Tongue (tissue), 2 donors: ENCODE data around the gene FARP1. TPM values are rescaled to one million over a fixed set of nuclear protein-coding genes. Genes with fewer than 3 reads are reported as not detected.

Experiments used
- DNase-seq: peaks from one replicate; pipeline ENCODE4 v3.0.0-alpha.2; 2015
- total RNA-seq: library from RNA; depleted of rRNA; stranded (reverse); fragments of >200 nt; gene quantifications from one replicate; pipeline ENCODE4 v1.2.3, GENCODE V29; 2014

The FARP1 gene
- total RNA-seq, 1 donor from 2014 or later, result 42.4 TPM

GRCh38 chr13:98338310-98338709 lies 195.4 kb downstream of the FARP1 start:
- no peak for DNase-seq

GRCh38 chr13:98339684-98340425 lies 197.0 kb downstream of the FARP1 start:
- no peak for DNase-seq

- DNase-seq, result peak; percentile 45
Observed at GRCh38 chr13:98342953-98343352, 200.1 kb downstream of the FARP1 start.

- no peak for DNase-seq
Observed at GRCh38 chr13:98343461-98343860, 200.6 kb downstream of the FARP1 start.

- DNase-seq, result no peak
Observed at GRCh38 chr13:98344392-98344791, 201.5 kb downstream of the FARP1 start.

DNA sequence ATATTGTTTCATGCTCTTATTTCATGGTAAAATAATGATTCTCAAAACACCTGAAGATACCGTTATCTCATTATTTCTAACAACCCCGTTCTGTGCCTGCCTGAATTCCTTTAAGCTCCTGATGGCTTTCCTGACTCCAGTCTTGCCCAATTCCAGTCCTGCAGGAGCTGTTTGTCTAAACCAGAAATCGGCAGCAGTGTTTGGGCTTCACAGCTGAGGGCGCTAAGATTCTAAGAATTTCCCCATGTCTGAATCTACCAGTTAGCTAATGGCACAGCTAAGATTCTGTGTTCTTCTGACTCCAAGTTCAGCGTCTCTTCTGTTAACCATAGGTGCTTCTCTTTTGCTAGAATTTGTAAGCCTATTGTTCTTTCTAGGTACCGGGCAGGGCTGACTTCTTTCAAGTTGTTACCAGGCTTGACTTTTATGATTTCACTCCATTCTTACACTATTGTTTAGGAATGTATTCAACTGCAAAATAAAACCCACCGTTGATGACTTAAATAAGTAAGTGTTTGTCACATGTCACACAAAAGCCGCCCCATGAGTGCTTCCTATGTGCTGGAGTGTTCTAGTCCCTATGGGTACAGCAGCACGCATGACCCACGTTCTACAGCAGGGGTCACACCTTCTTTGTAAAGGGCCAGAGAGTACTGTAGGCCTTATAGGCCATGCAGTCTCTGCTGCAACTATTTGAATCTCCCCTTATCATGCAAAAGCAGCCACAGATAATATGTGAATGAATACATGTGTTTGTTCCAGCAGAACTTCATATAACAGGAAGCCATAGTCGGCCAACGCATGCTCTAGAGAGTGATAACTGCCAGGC lies 202.4 kb downstream of the FARP1 start:
- no peak for DNase-seq

DNA sequence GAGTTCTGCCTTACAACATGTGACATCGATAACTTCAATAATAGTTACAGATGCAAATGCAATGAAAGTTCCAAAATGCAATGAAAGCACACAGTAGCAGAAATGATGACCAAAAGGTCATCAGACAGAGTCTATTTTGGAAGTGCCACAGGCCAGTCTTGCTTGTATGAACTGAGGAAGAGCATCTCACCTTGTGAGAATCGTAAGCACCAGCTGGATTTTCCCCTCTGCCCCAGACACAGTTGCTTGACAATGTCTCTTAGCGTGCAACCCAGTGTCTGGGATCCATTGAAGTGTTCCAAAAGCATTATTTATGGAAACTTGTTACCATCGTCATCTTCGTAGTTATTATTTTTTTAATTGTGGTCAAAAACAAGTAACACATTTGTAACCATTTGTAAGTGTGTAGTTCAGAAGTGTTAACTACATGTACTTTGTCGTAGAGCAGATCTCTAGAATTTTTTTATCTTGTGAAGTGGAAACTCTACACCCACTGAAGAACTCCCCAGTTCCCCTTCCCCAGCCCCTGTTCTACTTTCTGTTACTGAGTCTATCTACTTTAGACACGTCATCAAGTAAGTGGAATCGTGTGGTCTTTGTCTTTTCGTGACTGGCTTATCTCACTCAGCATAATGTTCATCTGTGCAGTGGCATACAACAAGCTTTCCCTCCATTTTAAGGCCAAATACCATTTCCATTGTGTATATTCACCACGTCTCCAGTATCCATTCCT lies 204.2 kb downstream of the FARP1 start:
- DNase-seq, result no peak

DNA sequence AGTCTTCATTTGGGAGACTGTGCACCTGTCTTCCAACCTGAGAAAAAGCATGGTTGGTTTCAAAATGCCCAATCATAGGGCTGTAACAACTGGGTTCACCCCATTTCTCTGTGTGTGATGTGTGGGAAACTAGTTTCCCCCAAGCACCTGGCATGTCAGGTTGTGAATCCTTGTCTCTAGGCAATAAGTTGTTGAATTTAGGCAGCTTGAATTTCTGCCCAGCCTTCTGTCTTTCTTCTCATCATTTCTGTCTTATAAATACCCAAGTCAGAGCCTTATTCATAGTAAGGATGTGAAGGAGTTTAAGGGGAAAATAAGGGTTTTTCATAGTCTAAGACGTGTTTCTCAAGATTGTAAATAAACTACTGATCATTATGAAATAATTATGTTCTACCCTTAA lies 204.9 kb downstream of the FARP1 start:
- DNase-seq, result no peak

DNA sequence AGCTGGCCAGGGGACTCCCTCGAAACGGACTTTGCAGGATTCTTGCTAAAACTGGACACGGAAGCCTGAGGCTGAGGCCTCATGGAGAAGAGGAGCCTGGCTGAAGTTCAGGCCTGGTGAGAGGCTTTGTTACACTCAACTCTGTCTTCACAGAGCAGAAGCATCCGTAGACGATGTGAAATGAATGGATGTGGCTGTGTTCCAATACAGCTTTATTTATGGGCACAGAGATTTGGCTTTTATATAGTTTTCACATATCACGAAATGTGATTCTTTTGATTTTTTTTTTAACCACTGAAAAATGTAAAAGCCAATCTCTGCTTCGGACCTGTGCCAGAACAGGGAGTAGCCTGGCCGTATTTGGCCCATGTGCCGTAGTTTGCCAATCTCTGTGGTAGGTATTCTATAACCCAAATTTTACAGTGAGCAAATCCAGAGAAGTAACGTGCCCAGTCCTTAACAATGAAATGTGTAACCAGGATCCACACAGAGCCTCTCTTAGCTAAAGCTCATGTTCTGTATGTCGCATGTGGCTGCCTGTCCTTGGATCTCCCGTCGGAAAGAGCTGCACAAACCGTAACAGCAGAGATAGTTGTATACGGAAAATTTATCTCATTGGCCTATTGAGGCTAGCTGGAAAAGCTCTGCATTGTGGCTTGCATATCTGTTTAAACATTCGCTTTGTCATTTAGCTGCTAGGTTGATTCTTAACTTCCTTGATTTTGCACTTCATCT lies 205.7 kb downstream of the FARP1 start:
- peak; percentile 77 for DNase-seq

DNA sequence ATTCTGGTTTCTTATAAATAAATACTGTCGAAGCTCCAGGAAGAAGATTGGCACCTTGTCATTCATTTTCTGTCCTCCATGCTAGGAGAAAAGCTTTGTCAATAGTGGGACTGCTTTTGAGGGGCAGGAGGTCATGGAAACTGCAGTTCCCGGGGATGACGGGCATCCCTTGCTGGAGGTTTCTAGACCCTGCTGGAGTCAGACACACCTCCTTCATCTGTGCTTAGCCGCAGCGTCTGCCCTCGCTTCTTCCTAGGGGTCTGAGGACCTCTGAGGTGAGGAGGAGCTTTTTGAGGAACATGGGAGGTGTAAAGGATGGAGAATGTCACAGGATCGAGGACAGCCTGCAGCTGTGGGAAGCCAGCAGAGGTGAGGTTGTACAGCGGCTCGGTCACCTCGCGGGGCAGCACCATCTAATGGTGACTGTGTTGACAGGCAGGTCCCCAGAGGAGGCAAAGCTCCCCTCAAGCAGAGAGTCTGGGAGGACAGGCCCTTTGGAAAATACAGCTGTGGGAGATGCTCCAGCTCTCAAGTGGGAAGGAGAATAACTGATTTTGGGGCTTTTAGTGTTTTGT lies 206.9 kb downstream of the FARP1 start:
- DNase-seq, result no peak

DNA sequence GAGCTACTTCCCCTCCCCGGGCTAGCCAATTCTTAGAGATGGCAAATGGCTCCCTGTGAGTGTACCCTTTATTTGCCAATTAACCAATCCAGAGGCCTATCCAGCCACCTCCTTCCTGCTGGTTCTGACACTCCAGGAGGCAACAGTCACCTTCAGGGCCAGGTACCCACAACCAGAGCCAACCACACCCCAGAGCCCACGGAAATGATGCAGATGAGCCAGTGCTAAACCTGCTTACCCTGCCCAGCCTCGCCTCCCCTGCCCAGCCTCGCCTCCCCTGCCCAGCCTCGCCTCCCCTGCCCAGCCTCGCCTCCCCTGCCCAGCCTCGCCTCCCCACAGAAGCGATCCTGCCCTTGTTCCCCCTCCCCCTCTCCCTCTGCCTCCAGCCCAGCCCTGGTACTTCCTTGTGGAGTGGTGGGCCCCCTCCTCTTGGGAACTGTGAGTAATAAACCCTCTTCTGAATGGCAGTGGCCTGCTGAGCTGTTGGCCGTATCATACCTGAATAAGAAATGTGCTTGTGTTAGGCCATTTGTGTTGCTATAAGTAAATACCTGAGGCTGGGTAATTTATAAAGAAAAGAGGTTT lies 207.9 kb downstream of the FARP1 start:
- no peak for DNase-seq

DNA sequence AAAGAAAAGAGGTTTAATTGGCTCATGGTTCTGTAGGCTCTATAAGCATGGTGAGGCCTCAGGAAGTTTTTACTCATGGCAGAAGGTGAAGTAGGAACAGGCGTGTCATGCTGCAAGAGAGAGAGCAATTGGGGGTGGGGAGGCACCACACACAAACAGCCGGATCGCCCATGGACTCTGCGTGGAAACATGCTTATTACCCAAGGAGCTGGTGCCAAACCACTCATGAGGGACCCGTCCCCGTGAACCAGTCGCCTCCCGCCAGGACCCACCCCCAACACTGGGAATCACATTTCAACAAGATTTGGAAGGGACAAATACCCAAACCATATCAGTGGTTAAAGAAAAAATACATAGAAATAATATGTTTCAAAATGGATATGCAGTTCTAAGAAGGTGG lies 208.7 kb downstream of the FARP1 start:
- no peak for DNase-seq

GRCh38 chr13:98352226-98352625 lies 209.3 kb downstream of the FARP1 start:
- DNase-seq, result no peak

- no peak for DNase-seq
Observed at GRCh38 chr13:98353750-98354149, 210.9 kb downstream of the FARP1 start.

GRCh38 chr13:98358937-98359336 lies 216.0 kb downstream of the FARP1 start:
- no peak for DNase-seq

- DNase-seq, result no peak
Observed at GRCh38 chr13:98360545-98360944, 217.7 kb downstream of the FARP1 start.

GRCh38 chr13:98363326-98363725 lies 220.4 kb downstream of the FARP1 start:
- DNase-seq, result no peak

- DNase-seq, result no peak
Observed at GRCh38 chr13:98364179-98364578, 221.3 kb downstream of the FARP1 start.

GRCh38 chr13:98364647-98365046 lies 221.8 kb downstream of the FARP1 start:
- no peak for DNase-seq

- no peak for DNase-seq
Observed at GRCh38 chr13:98365302-98365701, 222.4 kb downstream of the FARP1 start.

DNA sequence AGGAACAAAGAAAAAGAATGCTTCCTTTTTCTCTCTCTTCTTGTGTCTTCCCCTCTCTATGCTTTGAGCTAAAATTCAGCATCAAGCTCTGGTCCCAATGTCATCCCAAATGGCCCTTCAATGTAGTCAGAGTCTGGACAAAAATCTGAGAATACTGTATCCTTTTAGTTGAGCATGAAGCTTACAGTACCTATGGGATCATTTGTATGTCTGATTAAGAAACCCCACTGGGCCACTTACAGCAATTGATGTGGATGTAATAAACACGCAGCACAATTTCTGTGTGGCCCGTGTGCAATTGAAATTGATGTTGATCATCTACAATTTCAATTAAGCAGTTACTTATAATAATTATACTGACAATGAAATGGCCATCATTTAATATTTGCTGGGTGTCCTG lies 223.1 kb downstream of the FARP1 start:
- no peak for DNase-seq

GRCh38 chr13:98366443-98366842 lies 223.5 kb downstream of the FARP1 start:
- DNase-seq, result no peak
